SKM-1 treated with dmso at 0.1 percent for 144 hours (cell line): ENCODE data around the gene ANKRD33B.
"Not testable (repeated sequence)": the region's sequence is repeated elsewhere in the genome, so short reads cannot be mapped to it uniquely, and the experiment has no call there.

Experiments used
- DNase-seq: peaks from one replicate; lab custom pipeline; 2025; ENCODE audit not compliant: unreplicated experiment; lab: John Stamatoyannopoulos, UW

ANKRD33B gene

GRCh38 chr5:10653751-10654400 lies 90.0 kb downstream of the ANKRD33B start:
- no peak for DNase-seq

- DNase-seq: no peak
Measured at GRCh38 chr5:10654566-10654965, 90.7 kb downstream of the ANKRD33B start.

GRCh38 chr5:10655161-10655971 lies 91.5 kb downstream of the ANKRD33B start:
- DNase-seq: no peak

GRCh38 chr5:10655972-10656830 lies 92.3 kb downstream of the ANKRD33B start:
- DNase-seq: no peak

- no peak for DNase-seq
Measured at GRCh38 chr5:10658265-10658664, 94.4 kb downstream of the ANKRD33B start.

- no peak for DNase-seq
Measured at GRCh38 chr5:10660135-10660534, 96.3 kb downstream of the ANKRD33B start.

- DNase-seq: no peak
Measured at GRCh38 chr5:10660720-10661387, 97.0 kb downstream of the ANKRD33B start.

- DNase-seq: no peak
Measured at GRCh38 chr5:10661401-10661800, 97.5 kb downstream of the ANKRD33B start.

GRCh38 chr5:10662083-10662482 lies 98.2 kb downstream of the ANKRD33B start:
- no peak for DNase-seq

GRCh38 chr5:10662661-10663488 lies 99.0 kb downstream of the ANKRD33B start:
- no peak for DNase-seq

- DNase-seq: no peak
Measured at GRCh38 chr5:10663489-10664179, 99.8 kb downstream of the ANKRD33B start.

GRCh38 chr5:10664180-10664769 lies 100.4 kb downstream of the ANKRD33B start:
- DNase-seq: not testable (repeated sequence)

GRCh38 chr5:10665799-10666198 lies 101.9 kb downstream of the ANKRD33B start:
- no peak for DNase-seq

GRCh38 chr5:10666531-10667299 lies 102.8 kb downstream of the ANKRD33B start:
- no peak for DNase-seq

- DNase-seq: no peak
Measured at GRCh38 chr5:10667431-10668057, 103.7 kb downstream of the ANKRD33B start.

- no peak for DNase-seq
Measured at GRCh38 chr5:10668697-10669096, 104.8 kb downstream of the ANKRD33B start.

- no peak for DNase-seq
Measured at GRCh38 chr5:10669983-10670382, 106.1 kb downstream of the ANKRD33B start.
